Subcutaneous adipose tissue (tissue), 4 donors: ENCODE results near the gene ASPRV1. TPM values are rescaled to one million over a fixed set of nuclear protein-coding genes. Genes with fewer than 3 reads are reported as not detected.

Experiments used
- CTCF ChIP-seq: fragments of 450-650 bp; IDR thresholded peaks from one replicate; pipeline ENCODE4 v1.5.1; 2016; ENCODE audit warnings: low read depth, mild to moderate bottlenecking, control low read depth, antibody characterized with exemption, moderate library complexity
- total RNA-seq, 4 donors: library from RNA; depleted of rRNA; stranded (reverse); fragments of >200 nt; gene quantifications; one replicate each; pipeline ENCODE4 v1.1.0, GENCODE V29; 2016

ASPRV1 gene
- total RNA-seq, 4 donors from 2014 or later = 0.98 to 3.5 (median 2.1) TPM

GRCh38 chr2:69985688-69986087, 24.3 kb upstream of the ASPRV1 start:
- no peak for TF ChIP-seq CTCF

DNA sequence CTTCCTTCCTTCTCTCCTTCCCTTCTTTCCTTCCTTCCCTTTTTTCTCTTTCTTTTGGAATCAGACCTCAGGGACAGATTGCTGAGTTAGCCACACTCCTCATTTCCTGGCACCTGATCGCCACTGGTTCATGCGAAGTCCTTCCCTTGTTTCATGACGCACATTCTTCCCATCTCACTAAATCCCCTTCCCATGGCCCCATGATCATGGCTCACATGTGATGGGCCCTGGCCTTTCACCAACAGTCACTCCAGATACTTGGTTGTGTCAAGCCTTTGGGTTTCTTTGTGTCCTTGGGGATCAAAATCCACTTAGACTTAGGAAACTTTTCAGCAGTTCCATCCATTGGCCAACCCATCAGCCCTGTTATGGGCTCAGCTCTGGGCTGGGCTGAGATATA, 23.8 kb upstream of the ASPRV1 start:
- TF ChIP-seq CTCF = no peak

DNA sequence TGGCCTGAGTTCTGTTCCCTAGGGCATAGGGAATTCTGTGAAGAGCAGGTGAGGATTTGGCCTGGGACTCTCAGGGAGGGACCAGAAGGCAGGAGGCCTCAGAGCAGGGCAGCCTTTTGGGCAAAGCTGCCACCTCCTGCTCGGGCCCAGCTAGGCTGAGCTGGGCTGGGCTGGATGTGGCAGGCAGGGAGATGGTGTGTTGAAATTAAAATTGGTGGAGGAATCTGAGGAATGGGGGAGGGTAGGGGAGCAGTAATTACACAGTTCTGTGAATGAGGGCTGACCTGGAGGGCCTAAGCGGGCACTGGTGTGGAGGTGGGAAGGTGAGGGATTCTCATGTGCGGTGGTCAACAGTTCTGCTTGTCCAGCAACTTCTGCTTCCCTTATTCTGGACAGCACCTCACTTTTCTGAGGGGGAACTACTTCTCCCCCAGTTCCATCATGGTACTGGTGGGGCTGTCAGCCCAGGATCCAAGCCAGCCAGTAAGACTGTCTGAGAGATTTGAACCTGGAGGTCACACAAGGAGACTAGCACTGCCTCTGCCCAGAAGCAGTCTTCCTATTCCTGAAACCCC, 22.0 kb upstream of the ASPRV1 start:
- no peak for TF ChIP-seq CTCF

GRCh38 chr2:69979902-69980807, 18.7 kb upstream of the ASPRV1 start:
- no peak for TF ChIP-seq CTCF

GRCh38 chr2:69977906-69978482, 16.6 kb upstream of the ASPRV1 start:
- TF ChIP-seq CTCF = no peak

GRCh38 chr2:69977186-69977585, 15.8 kb upstream of the ASPRV1 start:
- no peak for TF ChIP-seq CTCF

GRCh38 chr2:69975853-69976462, 14.5 kb upstream of the ASPRV1 start:
- TF ChIP-seq CTCF = no peak
